A549 treated with CpdA at 1 μM for 4 hours (cell line): ENCODE measurements around the gene HNRNPH3. TPM values are rescaled to one million over a fixed set of nuclear protein-coding genes. Genes with fewer than 3 reads are reported as not detected.

Experiments
- total RNA-seq: library from RNA; stranded (reverse); fragments of 200-300 nt; extraction: Qiagen RNA extraction; gene quantifications from 5 replicates; pipeline ENCODE4 v1.2.3, GENCODE V29; 2022; ENCODE audit warnings: low read depth

HNRNPH3 gene, protein sequence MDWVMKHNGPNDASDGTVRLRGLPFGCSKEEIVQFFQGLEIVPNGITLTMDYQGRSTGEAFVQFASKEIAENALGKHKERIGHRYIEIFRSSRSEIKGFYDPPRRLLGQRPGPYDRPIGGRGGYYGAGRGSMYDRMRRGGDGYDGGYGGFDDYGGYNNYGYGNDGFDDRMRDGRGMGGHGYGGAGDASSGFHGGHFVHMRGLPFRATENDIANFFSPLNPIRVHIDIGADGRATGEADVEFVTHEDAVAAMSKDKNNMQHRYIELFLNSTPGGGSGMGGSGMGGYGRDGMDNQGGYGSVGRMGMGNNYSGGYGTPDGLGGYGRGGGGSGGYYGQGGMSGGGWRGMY
- total RNA-seq: 198 to 274 TPM (median 212 TPM) in 5 replicates

DNA sequence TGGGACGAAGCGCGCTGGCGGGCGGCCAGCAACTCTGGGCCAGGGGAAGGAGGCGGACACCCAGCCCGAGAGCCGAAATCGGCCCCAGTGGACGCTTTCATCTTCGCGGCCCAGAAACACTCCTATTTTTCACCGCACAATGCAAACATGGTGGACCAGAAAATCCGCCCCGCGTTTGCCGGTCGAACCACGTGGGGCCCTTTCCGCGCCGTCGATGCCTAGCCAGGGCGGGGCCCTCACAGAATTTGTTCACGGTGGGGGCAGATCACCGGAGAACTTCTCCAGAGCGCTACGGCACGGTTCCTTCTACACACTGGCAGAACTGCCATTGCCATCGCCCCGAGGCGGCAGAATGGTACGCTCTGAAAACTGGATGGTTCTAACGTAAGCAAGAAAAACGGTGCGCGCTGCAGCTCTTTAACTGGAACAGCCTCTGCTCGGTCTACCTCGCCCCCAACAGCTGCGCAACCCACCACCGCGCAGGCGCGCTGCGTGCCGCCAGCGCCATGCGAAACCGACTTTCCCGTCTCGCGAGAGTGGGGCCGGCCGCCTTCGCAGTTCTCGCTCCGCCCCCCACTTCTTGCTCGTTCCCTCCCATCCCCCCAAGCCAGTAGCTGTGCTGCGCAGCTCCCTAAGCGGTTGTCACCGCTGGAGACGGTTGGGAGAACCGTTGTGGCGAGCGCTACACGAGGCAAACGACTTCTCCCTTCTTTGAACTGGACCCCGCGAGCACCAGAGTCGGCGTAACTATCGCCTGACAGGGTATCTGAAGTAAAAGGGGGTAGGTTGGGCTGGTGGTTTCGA, at the start of gene HNRNPH3:
Gene HNRNPH3 (plus strand): TSS at position 610 of the 804 bp plus-strand sequence. CDS start 5,158 bp downstream, outside the sequence.

DNA sequence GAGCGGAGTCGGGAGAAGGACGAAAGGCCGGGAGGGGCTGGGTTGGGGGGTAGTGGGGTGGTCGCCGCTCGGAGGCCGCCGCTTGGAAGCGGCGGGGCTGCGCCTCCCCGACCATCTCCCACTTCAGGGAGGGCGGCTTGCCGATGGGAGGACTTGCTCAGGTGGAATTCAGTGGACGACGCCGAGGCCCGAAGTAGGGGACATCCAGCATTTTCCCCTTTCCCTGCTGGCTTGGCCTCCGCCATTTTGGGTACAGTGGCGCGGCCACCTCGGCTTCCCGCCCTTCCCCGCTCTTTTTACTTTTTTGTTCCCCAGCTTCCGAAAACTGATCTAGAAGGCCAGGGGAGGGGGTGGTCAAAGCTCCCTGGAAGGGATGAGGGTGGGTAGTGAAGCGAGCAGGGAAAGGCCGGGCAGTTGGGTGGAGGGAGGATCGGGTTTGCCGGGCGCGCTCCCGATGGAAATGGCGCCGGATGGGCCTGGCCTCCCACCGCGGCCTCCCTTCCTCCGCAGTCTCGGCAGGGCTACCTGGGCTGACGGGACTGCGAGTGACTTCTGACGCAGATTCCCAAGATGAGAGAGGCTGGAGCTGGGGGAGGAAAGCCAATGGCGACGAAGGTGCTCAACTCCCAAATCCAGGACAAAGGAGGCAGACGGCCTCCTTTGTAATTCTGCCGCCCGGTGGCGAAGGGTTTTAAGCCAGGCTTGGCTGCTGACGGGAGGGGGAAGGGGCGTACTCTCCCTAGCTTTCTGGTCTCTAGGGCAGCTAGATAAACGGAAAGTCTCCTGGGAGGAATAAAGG, 594 bp downstream of the HNRNPH3 start, which contains the start of gene PBLD:
Gene PBLD (minus strand): TSS at position 670 of the 799 bp plus-strand sequence. CDS start 26,084 bp downstream, outside the sequence.

Other genes with a start within 250 kb of the HNRNPH3 start
- gene MYPN, start 222.6 kb upstream of the HNRNPH3 start, total RNA-seq: 2.5 to 4.0 TPM (median 2.7 TPM) in 5 replicates
- gene ATOH7, start 100.0 kb upstream of the HNRNPH3 start, total RNA-seq: 0.17 to 0.48 TPM (median 0.31 TPM) in 5 replicates
- gene PBLD, start 864 bp downstream of the HNRNPH3 start, total RNA-seq: 2.5 to 4.0 TPM (median 3.5 TPM) in 5 replicates
- 6.5 to 10.6 TPM (median 7.6 TPM) in 5 replicates for gene RUFY2, start 75.2 kb downstream of the HNRNPH3 start, total RNA-seq
- gene DNA2, start 139.9 kb downstream of the HNRNPH3 start, total RNA-seq: 9.7 to 12.6 TPM (median 10.2 TPM) in 5 replicates
- 10.6 to 15.1 TPM (median 11.3 TPM) in 5 replicates for gene SLC25A16, start 195.5 kb downstream of the HNRNPH3 start, total RNA-seq
- gene TET1, start 228.3 kb downstream of the HNRNPH3 start, total RNA-seq: 0.34 to 0.75 TPM (median 0.42 TPM) in 5 replicates